Duodenal mucosa (tissue), 2 donors: ENCODE results near the gene RNF186.
A peak's percentile ranks its signal among the peaks of the same experiment; 100 is the strongest.
"Not testable (repeated sequence)": the region's sequence is repeated elsewhere in the genome, so short reads cannot be mapped to it uniquely, and the experiment has no call there.

Experiments
- H3K27ac ChIP-seq: one replicate; pipeline ENCODE4 v1.7.0; 2013; ENCODE audit warnings: low read depth, low read length
- H3K27me3 ChIP-seq, 2 donors: one replicate each; pipeline ENCODE4 v1.7.0; 2013; ENCODE audit warnings: low read length in 2 of 2, control low read depth in 1 of 2; ENCODE audit not compliant: insufficient read depth in 2 of 2, control insufficient read depth in 1 of 2
- H3K36me3 ChIP-seq, 2 donors: one replicate each; pipeline ENCODE4 v1.7.0; 2013; ENCODE audit warnings: low read length in 2 of 2, control low read depth in 1 of 2; ENCODE audit not compliant: insufficient read depth in 2 of 2, control insufficient read depth in 1 of 2
- H3K4me1 ChIP-seq, 2 donors: one replicate each; pipeline ENCODE4 v1.7.0; 2013; ENCODE audit warnings: low read length in 2 of 2, control low read depth in 1 of 2; ENCODE audit not compliant: insufficient read depth in 2 of 2, control insufficient read depth in 1 of 2
- H3K4me3 ChIP-seq, 2 donors: one replicate each; pipeline ENCODE4 v1.7.0; 2013; ENCODE audit warnings: low read length in 2 of 2, low read depth in 1 of 2
- H3K9ac ChIP-seq, 2 donors: one replicate each; pipeline ENCODE4 v1.7.0; 2013; ENCODE audit warnings: low read length in 2 of 2, low read depth in 1 of 2
- H3K9me3 ChIP-seq, 2 donors: one replicate each; pipeline ENCODE4 v1.7.0; 2013; ENCODE audit warnings: low read length in 2 of 2, control low read depth in 1 of 2; ENCODE audit not compliant: control insufficient read depth in 1 of 2

Gene RNF186

DNA sequence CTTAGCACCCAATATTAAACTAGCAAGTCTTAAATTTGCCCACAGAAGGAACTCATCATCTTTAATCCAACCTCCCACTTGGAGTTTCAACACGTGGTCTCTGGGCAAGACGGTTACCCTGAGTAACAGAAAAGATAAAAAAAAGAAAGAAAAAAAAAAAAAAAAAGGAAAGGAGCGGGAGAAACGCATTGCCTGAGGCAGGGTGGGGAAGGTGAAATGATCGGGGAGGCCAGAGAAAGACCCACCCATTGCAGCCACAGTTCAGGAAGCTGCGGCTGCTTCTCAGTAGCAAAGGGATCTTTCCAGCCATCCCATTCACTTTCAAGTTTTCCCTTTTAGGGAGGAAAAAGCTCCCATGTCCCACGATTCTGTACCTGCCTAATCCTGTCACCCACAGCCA lies 35.1 kb upstream of the RNF186 start:
- H3K4me3 ChIP-seq = no peak overlapping the region
- H3K9ac ChIP-seq = no peak overlapping the region
- no peaks in the 10 kb centered on the region for H3K27me3 ChIP-seq
- H3K36me3 ChIP-seq = no peaks in the 10 kb centered on the region
- peaks cover 3 to 12% of the 10 kb centered on the region in 2 donors for H3K4me1 ChIP-seq
- no peaks in the 10 kb centered on the region for H3K9me3 ChIP-seq
- no peak overlapping the region for H3K27ac ChIP-seq

DNA sequence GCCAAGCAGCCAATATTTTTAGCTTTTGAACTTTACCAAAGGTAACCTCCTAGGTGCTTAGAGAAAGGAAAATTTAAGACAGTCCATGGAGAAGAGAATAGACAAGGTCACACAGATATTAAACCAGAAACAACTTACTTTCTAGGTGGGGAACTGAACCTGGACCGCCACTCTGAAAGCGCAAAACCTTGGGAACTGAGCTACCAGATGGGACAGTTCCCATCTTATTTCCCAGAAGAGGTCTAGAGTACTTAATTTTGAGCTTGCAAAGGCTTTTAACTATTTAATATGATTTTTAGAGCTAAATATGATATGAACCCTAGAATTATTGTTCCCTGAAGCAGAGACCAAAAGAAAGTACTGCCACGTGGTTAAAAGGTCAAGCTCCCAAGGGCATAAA lies 34.2 kb upstream of the RNF186 start:
- H3K9me3 ChIP-seq, H3K36me3 ChIP-seq, H3K27ac ChIP-seq, H3K9ac ChIP-seq, H3K27me3 ChIP-seq, H3K4me3 ChIP-seq: not testable (repeated sequence)
- H3K4me1 ChIP-seq = peaks cover 3 to 12% of the 10 kb centered on the region in 2 donors

DNA sequence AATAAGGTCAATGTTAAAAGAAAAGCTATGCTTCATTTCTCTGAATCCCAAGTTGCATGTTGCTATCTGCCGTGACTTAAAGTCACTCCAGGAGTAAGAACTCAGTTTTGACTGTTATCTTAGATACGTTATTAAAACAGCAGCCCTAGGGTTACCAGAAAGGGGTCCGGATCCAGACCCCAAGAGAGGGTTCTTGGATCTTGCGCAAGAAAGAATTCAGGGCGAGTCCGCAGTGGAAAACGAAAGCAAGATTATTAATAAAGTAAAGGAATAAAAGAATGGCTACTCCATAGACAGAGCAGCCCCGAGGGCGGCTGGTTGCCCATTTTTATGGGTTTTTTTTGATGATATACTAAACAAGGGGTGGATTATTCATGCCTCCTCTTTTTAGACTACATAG lies 32.3 kb upstream of the RNF186 start:
- peak overlapping the region; percentile 37 to 49 for H3K4me3 ChIP-seq
- H3K27ac ChIP-seq, H3K36me3 ChIP-seq, H3K9ac ChIP-seq, H3K27me3 ChIP-seq, H3K9me3 ChIP-seq: not testable (repeated sequence)
- peaks cover 3 to 12% of the 10 kb centered on the region in 2 donors for H3K4me1 ChIP-seq

DNA sequence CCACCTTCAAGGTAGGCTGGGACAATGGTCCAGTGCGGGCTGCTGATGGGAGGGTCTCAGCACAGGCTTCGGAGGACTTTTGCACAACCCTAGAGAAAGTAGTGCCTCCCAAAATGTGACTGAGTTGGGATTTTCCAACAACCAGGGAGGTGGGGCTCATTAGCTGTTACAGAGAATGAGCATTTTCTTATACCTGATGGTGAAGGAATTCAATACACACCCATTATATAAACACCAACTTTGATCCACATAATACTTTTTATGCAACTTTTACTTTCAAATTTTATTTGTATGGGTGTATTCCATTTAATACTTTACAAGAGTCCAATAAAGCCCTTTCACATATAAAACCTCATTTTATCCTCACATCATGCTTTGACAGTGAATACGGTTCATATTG lies 31.3 kb upstream of the RNF186 start:
- H3K27ac ChIP-seq = no peak overlapping the region
- no peaks in the 10 kb centered on the region for H3K9me3 ChIP-seq
- H3K9ac ChIP-seq = no peak overlapping the region
- peaks cover 3 to 12% of the 10 kb centered on the region in 2 donors for H3K4me1 ChIP-seq
- no peaks in the 10 kb centered on the region for H3K27me3 ChIP-seq
- H3K4me3 ChIP-seq = no peak overlapping the region
- no peaks in the 10 kb centered on the region for H3K36me3 ChIP-seq

DNA sequence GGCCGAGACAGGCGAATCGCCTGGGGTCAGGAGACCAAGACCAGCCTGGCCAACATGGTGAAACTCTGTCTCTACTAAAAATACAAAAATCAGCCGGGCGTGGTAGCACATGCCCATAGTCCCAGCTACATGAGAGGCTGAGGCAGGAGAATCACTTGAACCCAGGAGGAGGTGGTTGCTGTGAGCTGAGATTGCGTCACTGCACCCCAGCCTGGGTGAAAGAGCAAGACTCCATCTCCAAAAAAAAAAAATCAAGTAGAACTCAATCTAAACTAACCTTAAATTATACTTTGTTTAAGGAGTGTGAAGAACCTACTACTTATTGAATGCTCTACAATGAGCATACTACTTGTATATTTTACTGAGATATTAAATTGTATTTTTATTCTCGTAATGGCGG lies 30.5 kb upstream of the RNF186 start:
- H3K9me3 ChIP-seq = no peaks in the 10 kb centered on the region
- H3K9ac ChIP-seq = no peak overlapping the region
- no peak overlapping the region for H3K4me3 ChIP-seq
- peaks cover 3 to 12% of the 10 kb centered on the region in 2 donors for H3K4me1 ChIP-seq
- no peaks in the 10 kb centered on the region for H3K36me3 ChIP-seq
- no peak overlapping the region for H3K27ac ChIP-seq
- no peaks in the 10 kb centered on the region for H3K27me3 ChIP-seq

DNA sequence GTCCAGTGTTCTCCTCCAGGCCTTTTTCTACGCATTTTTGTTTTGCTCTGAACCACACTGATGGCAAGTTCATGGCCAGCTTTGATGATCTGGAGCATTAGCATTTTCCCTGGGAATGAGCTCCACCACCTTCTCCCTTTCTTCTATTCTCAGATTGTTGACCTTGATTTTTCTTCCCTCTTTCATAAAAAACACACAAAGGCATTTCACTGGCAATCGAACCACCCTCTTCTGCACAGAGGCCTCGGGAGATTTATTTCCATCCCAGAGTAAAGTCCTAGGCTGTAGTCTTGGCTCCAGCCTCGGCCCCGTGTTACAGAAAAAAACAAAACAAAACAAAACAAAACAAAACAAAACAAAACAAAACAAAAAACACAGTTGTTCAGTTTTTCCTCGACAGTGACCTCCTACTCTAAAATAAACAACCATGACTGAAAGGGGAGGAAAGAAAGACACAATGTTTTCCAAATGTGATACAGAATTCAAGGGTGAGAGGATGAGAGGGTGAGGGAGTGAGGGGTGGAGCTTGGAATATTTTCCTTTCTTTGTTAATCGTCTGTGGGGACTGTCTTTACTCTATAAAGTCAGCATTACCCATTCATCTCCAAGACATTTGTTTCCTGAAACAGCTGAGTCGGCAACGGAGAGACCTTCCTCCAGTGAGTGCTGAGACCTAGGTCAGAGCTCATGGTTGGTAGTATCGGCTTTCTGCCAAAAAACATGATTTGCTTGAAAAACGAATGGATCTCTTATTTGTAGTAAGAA lies 29.8 kb upstream of the RNF186 start:
- H3K4me3 ChIP-seq = no peak overlapping the region
- no peak overlapping the region for H3K27ac ChIP-seq

DNA sequence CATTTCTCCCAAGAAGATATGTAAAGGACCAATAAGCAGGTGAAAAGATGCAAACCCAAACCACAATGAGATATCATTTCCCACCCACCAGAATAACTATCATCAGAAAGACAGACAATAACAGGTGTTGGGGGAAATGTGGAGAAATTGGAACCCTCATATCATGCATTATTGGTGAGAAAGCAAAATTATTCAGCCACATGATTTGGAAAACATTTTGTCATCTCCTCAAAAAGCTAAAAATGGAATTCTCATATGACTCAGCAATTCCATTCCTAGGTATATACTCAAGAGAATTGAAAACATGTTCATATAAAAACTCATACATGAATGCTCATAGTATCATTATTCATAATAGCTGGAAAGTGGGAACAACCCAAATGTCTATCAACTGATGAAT lies 25.1 kb upstream of the RNF186 start:
- no peaks in the 10 kb centered on the region for H3K27me3 ChIP-seq
- H3K9me3 ChIP-seq = no peaks in the 10 kb centered on the region
- no peak overlapping the region for H3K4me3 ChIP-seq
- no peaks in the 10 kb centered on the region for H3K4me1 ChIP-seq
- H3K27ac ChIP-seq = no peak overlapping the region
- no peaks in the 10 kb centered on the region for H3K36me3 ChIP-seq
- H3K9ac ChIP-seq = no peak overlapping the region

More for the DNA sequence above, 29.8 kb upstream of the RNF186 start:
- no peak overlapping the region for H3K9ac ChIP-seq
- no peaks in the 10 kb centered on the region for H3K36me3 ChIP-seq
- H3K9me3 ChIP-seq = no peaks in the 10 kb centered on the region
- H3K27me3 ChIP-seq = no peaks in the 10 kb centered on the region
- H3K4me1 ChIP-seq = peaks cover 3 to 12% of the 10 kb centered on the region in 2 donors

DNA sequence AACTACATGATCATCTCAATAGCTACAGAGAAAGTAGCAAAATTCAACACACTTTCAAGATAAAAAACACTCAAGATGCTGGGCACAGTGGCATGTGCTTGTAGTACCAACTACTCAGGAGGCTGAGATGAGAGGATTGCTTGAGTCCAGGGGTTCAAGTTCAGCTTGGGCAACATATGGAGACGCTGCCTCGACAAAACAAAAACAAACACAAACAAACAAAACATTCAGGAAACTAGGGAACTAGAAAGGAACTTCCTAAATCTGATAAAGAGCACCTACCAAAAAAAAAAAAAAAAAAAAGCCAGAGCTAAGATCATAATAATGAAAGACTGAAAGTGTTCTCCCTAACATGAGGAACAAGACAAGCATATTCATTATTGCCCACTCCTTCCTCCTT lies 22.8 kb upstream of the RNF186 start:
- Histone ChIP-seq H3K36me3 (no peaks in the 10 kb centered on the region), H3K9me3 (no peaks in the 10 kb centered on the region), H3K27me3 (no peaks in the 10 kb centered on the region), H3K9ac (no peak overlapping the region), H3K4me1 (no peaks in the 10 kb centered on the region), H3K27ac (no peak overlapping the region), H3K4me3 (no peak overlapping the region)

DNA sequence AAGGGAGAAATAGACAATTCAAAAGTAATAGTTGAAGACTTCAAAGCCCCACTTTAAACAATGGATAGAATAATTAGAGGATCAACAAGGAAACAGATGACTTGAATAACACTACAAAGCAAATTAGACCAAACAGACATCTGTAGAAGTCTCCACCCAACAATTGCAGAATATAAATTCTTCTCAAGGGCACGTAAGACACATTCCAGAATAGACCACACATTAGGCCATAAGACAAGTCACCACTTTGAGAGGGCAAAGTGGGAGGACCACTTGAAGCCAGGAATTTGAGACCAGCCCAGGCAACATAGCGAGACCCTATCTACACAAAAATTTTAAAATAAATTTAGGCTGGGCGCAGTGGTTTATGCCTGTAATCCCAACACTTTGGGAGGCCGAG lies 20.5 kb upstream of the RNF186 start:
- no peaks in the 10 kb centered on the region for H3K36me3 ChIP-seq
- no peaks in the 10 kb centered on the region for H3K9me3 ChIP-seq
- H3K27ac ChIP-seq = no peak overlapping the region
- no peaks in the 10 kb centered on the region for H3K27me3 ChIP-seq
- H3K9ac ChIP-seq = no peak overlapping the region
- H3K4me1 ChIP-seq = no peaks in the 10 kb centered on the region
- no peak overlapping the region for H3K4me3 ChIP-seq

DNA sequence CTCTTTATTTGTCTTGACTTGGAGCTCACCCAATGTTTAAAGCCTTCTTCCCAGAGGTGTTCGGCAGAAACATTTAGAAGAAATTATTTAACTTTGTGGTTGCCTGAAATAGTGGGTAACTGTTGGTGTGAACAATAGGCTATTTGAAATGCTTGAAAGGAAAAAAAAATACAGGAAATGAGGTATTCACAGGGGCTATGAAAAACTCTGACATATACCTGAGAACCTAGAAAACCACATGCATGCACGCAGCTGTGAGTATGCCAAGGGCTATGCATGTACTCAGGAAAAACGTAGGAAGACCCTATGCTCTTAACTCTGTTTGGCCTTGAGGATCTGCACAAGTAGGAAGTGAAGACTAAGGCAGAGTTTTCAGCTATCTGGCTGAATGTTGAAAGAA lies 16.4 kb upstream of the RNF186 start:
- Histone ChIP-seq H3K4me3 (no peak overlapping the region), H3K36me3 (no peaks in the 10 kb centered on the region), H3K27me3 (no peaks in the 10 kb centered on the region), H3K9me3 (no peaks in the 10 kb centered on the region), H3K9ac (no peak overlapping the region), H3K4me1 (no peaks in the 10 kb centered on the region), H3K27ac (no peak overlapping the region)
